Esophagus (tissue), 2 donors: ENCODE results near the gene ANKRD13C. TPM values are rescaled to one million over a fixed set of nuclear protein-coding genes. Genes with fewer than 3 reads are reported as not detected.
"Not testable (repeated sequence)": the region's sequence is repeated elsewhere in the genome, so short reads cannot be mapped to it uniquely, and the experiment has no call there.

Source experiments
- H3K27ac ChIP-seq, 2 donors: one replicate each; pipeline ENCODE4 v1.5.1; 2013; ENCODE audit warnings: low read depth in 2 of 2, mild to moderate bottlenecking in 2 of 2, inconsistent platforms in 1 of 2, low read length in 1 of 2, moderate library complexity in 1 of 2
- H3K27me3 ChIP-seq, 2 donors: one replicate each; pipeline ENCODE4 v1.6.1; 2013; ENCODE audit warnings: low read length in 2 of 2, control low read depth in 1 of 2, mild to moderate bottlenecking in 1 of 2; ENCODE audit not compliant: insufficient read depth in 2 of 2, control insufficient read depth in 1 of 2
- H3K36me3 ChIP-seq, 2 donors: one replicate each; pipeline ENCODE4 v1.6.1; 2013; ENCODE audit warnings: low read length in 1 of 2; ENCODE audit not compliant: control insufficient read depth in 2 of 2, insufficient read depth in 2 of 2
- H3K4me1 ChIP-seq, 2 donors: one replicate each; pipeline ENCODE4 v1.6.1; 2013; ENCODE audit warnings: low read length in 1 of 2; ENCODE audit not compliant: control insufficient read depth in 2 of 2, insufficient read depth in 2 of 2
- H3K4me3 ChIP-seq, 2 donors: one replicate each; pipeline ENCODE4 v1.5.1; 2013; ENCODE audit warnings: low read length in 2 of 2, mild to moderate bottlenecking in 2 of 2, low read depth in 1 of 2, moderate library complexity in 1 of 2
- H3K9me3 ChIP-seq, 2 donors: one replicate each; pipeline ENCODE4 v1.6.1; 2013; ENCODE audit warnings: mild to moderate bottlenecking in 2 of 2, low read depth in 1 of 2, low read length in 1 of 2, moderate library complexity in 1 of 2; ENCODE audit not compliant: control insufficient read depth in 2 of 2, insufficient read depth in 1 of 2
- WGBS, 2 donors: extraction: QIAGEN DNeasy Blood & Tissue Kit; methylation state at CpG; one replicate each; pipeline ENCODE4 v1.1.7; 2013; 5-methylcytosine and 5-hydroxymethylcytosine counted together
- polyA plus RNA-seq, 2 donors: library from polyadenylated mRNA; stranded (reverse); fragments of 200-250 nt; gene quantifications; one replicate each; pipeline ENCODE4 v1.2.3, GENCODE V29; 2013
- donor health status: healthy with polysubstance abuse.
- donor health status: Bipolar disorder and iron deficiency.

The ANKRD13C gene
- polyA plus RNA-seq, 2 donors: 6.4 to 7.2 TPM

DNA sequence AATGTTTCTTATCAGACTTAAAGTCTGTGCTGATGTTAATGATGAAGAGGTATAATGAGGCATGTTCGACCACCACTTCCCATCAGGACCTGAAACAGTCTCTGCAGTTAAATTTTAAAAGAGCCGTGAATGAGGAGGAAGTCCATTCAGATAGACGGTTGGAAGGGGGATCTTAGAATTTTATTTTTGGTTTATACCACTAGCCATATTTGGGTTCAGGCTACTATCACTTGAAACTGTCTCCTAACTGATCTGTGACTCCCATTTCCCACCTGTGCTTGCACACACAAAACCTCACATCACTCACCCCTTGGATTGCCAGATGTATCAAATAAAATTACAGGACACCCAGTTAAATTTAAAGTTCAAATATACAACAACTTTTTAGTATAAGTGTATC, 9.9 kb upstream of the ANKRD13C start:
- WGBS, 2 donors: 78 to 80% methylated on average over 3 of the region's 3 CpGs
- H3K27ac ChIP-seq: no peak overlapping the region
- H3K36me3 ChIP-seq: no peaks in the 10 kb centered on the region

GRCh38 chr1:70361727-70362398, 7.3 kb upstream of the ANKRD13C start:
- Histone ChIP-seq H3K9me3 (no peaks in the 10 kb centered on the region), H3K4me1 (no peaks in the 10 kb centered on the region), H3K27ac (no peak overlapping the region), H3K27me3 (no peaks in the 10 kb centered on the region), H3K4me3 (no peak overlapping the region), H3K36me3 (no peaks in the 10 kb centered on the region)
- 56 to 66% methylated on average over 3 of the region's 3 CpGs for WGBS, 2 donors

More for the DNA sequence above, 9.9 kb upstream of the ANKRD13C start:
- Histone ChIP-seq H3K4me1 (no peaks in the 10 kb centered on the region), H3K4me3 (no peak overlapping the region), H3K27me3 (no peaks in the 10 kb centered on the region), H3K9me3 (no peaks in the 10 kb centered on the region)

DNA sequence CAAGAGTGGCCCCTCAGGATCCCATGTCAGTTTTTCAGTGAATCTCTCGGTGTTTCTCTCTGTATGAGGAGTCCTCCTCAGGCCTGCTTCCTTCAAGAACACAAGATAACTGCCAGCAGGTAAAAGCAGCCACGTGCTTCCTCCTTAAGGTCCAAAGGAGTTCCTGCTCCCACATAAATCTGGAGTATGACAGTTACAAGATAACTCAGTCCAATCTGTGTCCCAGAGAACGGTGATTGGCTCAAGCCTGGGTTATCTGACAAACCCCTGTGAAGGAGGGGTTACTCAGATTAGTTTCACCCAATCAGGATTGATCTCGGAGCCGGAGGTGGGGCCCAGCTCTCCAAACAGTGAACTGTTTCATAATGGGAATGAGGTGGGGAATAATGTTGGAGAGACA, 5.8 kb upstream of the ANKRD13C start:
- 77 to 82% methylated on average over 5 of the region's 5 CpGs for WGBS, 2 donors
- no peaks in the 10 kb centered on the region for H3K36me3 ChIP-seq
- H3K27me3 ChIP-seq: no peaks in the 10 kb centered on the region
- no peaks in the 10 kb centered on the region for H3K9me3 ChIP-seq
- no peak overlapping the region for H3K27ac ChIP-seq
- no peak overlapping the region for H3K4me3 ChIP-seq
- no peaks in the 10 kb centered on the region for H3K4me1 ChIP-seq

DNA sequence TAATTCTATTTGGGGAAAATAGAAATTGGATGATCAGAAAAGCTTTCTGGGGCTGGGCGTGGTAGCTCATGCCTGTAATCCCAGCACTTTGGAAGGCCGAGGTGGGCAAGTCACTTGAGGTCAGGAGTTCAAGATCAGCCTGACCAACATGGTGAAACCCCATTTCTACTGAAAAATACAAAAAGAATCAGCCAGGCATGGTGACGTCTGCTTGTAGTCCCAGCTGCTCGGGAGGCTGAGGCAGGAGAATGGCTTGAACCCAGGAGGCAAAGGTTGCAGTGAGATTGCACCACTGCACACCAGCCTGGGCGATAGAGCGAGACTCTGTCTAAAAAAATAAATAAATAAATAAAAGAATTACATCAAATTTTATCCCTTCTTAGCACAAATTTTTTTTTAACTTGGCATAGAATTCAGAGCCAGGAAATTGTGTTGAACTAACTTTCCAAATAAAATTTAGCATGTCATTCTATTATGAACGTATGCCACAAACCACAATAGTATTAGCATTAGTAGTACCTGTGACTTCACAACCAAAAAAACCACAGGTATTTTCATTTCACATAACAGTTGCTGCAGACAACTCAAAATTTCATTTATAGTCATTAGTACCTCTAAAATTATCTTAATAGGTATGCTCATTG, 4.5 kb upstream of the ANKRD13C start:
- H3K36me3 ChIP-seq: no peaks in the 10 kb centered on the region
- no peaks in the 10 kb centered on the region for H3K9me3 ChIP-seq
- no peaks in the 10 kb centered on the region for H3K27me3 ChIP-seq
- no peaks in the 10 kb centered on the region for H3K4me1 ChIP-seq
- H3K4me3 ChIP-seq: no peak overlapping the region
- 85 to 86% methylated on average over 7 of the region's 7 CpGs for WGBS, 2 donors
- no peak overlapping the region for H3K27ac ChIP-seq

- no peak overlapping the region for H3K27ac ChIP-seq
Measured at GRCh38 chr1:70355920-70356319, 1.4 kb upstream of the ANKRD13C start.

DNA sequence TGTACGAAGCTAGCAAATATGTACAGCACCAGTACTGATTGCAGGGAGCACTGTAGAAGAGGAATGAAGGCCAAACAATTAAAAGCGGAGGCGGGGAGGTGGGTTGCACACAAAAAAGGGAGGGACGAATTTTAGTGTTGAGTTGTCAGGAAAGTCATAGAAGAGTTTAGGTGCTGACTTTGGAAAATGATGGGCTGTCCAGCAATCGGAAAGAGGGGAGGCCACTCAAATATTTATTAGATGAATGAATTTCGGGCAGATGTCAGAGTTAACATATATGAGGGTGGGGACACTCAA, 537 bp upstream of the ANKRD13C start:
- 41 to 61% methylated on average over 6 of the region's 6 CpGs for WGBS, 2 donors
- Histone ChIP-seq H3K9me3 (no peaks in the 10 kb centered on the region), H3K4me3 (peak overlapping the region; percentile 74 to 96), H3K36me3 (no peaks in the 10 kb centered on the region), H3K27ac (peak overlapping the region; percentile 96 to 97), H3K4me1 (no peaks in the 10 kb centered on the region), H3K27me3 (no peaks in the 10 kb centered on the region)

More at GRCh38 chr1:70355920-70356319, 1.4 kb upstream of the ANKRD13C start:
- no peaks in the 10 kb centered on the region for H3K36me3 ChIP-seq
- H3K27me3 ChIP-seq: no peaks in the 10 kb centered on the region
- WGBS, 2 donors: 66 to 79% methylated on average over 7 of the region's 7 CpGs
- H3K4me1 ChIP-seq: no peaks in the 10 kb centered on the region
- H3K9me3 ChIP-seq: no peaks in the 10 kb centered on the region
- no peak overlapping the region for H3K4me3 ChIP-seq

DNA sequence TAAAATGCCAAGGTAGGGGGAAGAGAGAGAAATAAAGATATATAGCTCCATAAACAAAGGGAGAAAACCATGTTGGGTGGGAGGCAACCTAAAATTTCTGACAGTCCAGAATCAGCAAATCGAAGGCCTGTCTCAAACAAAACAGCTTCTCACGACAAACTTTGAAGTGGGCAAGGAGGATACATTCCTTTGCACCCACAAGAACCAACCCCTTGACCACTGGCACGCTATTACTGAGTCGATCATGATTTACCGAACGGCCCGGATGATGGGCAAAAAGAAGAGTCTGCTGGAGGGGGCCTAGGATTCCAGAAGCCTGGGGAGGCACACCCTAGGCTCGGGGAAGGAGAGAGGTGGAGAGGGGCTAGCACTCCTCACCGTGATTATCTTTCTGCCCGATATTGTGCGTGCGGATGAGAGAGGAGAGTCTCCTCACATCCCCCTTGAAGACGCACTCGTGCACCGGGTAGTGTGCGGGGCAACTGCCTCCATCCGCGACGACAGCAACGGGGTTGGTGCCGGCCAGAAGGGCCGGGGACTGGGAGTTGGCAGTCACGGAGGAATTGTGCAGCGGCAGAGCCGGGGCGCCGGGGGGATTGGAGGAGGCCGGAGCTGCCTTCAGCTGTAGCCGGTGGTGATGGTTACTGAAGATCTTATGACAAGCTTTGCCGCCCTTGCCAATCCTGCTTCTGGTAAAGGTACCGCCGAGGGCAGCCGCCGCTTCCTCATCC, 756 bp downstream of the ANKRD13C start:
- Histone ChIP-seq H3K4me1 (no peaks in the 10 kb centered on the region), H3K36me3 (no peaks in the 10 kb centered on the region), H3K27me3 (no peaks in the 10 kb centered on the region), H3K27ac (peak overlapping the region; percentile 96 to 97), H3K9me3 (no peaks in the 10 kb centered on the region), H3K4me3 (peak overlapping the region; percentile 74 to 96)
- 0 to 1% methylated on average over 31 to 34 of the region's 34 CpGs for WGBS, 2 donors

GRCh38 chr1:70353044-70353443, 1.5 kb downstream of the ANKRD13C start:
- Histone ChIP-seq H3K36me3 (no peaks in the 10 kb centered on the region), H3K27ac (no peak overlapping the region), H3K4me3 (peak overlapping the region in 1 of 2 donors; percentile 74), H3K27me3 (no peaks in the 10 kb centered on the region), H3K9me3 (no peaks in the 10 kb centered on the region), H3K4me1 (no peaks in the 10 kb centered on the region)
- WGBS, 2 donors: 28 to 30% methylated on average over 4 of the region's 4 CpGs

DNA sequence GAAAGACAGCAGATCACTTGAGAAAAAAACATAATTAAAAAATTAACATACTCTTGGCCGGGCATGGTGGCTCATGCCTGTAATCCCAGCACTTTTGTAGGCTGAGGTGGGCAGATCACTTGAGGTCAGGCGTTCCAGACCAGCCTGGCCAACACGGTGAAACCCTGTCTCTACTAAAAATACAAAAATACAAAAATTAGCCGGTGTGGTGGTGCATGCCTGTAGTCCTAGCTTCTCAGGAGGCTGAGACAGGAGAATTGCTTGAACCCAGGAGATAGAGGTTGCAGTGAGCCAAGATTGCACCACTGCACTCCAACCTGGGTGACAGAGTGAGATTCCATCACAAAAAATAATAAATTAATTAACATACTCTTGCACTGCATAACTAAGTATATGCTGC, 4.7 kb downstream of the ANKRD13C start:
- H3K9me3 ChIP-seq, H3K27me3 ChIP-seq, H3K4me1 ChIP-seq, H3K27ac ChIP-seq, H3K36me3 ChIP-seq, H3K4me3 ChIP-seq: not testable (repeated sequence)
- 95 to 97% methylated on average over 4 of the region's 4 CpGs for WGBS, 2 donors
